GM12874 (cell line): Measurements from ENCODE around the gene CXCR4.

Experiments used
- CTCF ChIP-seq: IDR thresholded peaks from 2 replicates; pipeline ENCODE4 v1.5.1; 2011; ENCODE audit warnings: low read depth, mild to moderate bottlenecking, control low read depth, low read length, moderate library complexity; ENCODE audit not compliant: insufficient read depth

CXCR4 gene

GRCh38 chr2:136126021-136126420, 8.1 kb upstream of the CXCR4 start:
- TF ChIP-seq CTCF: no peak

GRCh38 chr2:136125236-136125635, 7.3 kb upstream of the CXCR4 start:
- TF ChIP-seq CTCF: no peak

- no peak for TF ChIP-seq CTCF
These were observed 6.9 kb upstream of the CXCR4 start for GRCh38 chr2:136124805-136125204.

GRCh38 chr2:136122661-136123060, 4.7 kb upstream of the CXCR4 start:
- TF ChIP-seq CTCF: no peak

- no peak for TF ChIP-seq CTCF
These were observed 3.4 kb upstream of the CXCR4 start for GRCh38 chr2:136121204-136121910.

- TF ChIP-seq CTCF: no peak
These were observed 2.0 kb upstream of the CXCR4 start for GRCh38 chr2:136119717-136120675.
